ENCODE results near the gene MED23. TPM values are rescaled to one million over a fixed set of nuclear protein-coding genes. Genes with fewer than 3 reads are reported as not detected.

MED23 gene
- total RNA-seq, 1 experiment from 2014 or later, result 20.1 TPM

Other genes with a start within 250 kb of the MED23 start
- gene ARG1, start 55.0 kb downstream of the MED23 start, total RNA-seq (2014; rRNA removed; shearing (Covaris generic)), result not detected in 2 replicates
- not detected in 2 replicates for gene ENPP3, start 9.1 kb upstream of the MED23 start, total RNA-seq (2014; rRNA removed; shearing (Covaris generic))
- gene OR2A4, start 73.2 kb upstream of the MED23 start, total RNA-seq (2014; rRNA removed; shearing (Covaris generic)), result 0.06 TPM in 1 of 2 replicates, not detected in the other
- not detected in 2 replicates for gene CTAGE9, start 82.8 kb upstream of the MED23 start, total RNA-seq (2014; rRNA removed; shearing (Covaris generic))
- gene ENPP1, start 179.8 kb upstream of the MED23 start, total RNA-seq (2014; rRNA removed; shearing (Covaris generic)), result 5.3 and 5.4 TPM in 2 replicates

Measured in Daoy (cell line).